Dendritic cell treated with granulocyte-macrophage colony-stimulating factor and Interleukin-4, amounts not matched to agents 40 ng/mL and 50 ng/mL, for 4 days (primary cell): ENCODE data around the gene CBFA2T3.
A peak's percentile ranks its signal among the peaks of the same experiment; 100 is the strongest.

ENCODE experiments used
- H3K27ac Mint-ChIP-seq: one replicate; pipeline ENCODE4 v1.8.0; 2022; ENCODE audit warnings: mild to moderate bottlenecking, mixed read lengths
- H3K27me3 Mint-ChIP-seq: one replicate; pipeline ENCODE4 v1.8.0; 2022; ENCODE audit warnings: mild to moderate bottlenecking, mixed read lengths
- H3K36me3 Mint-ChIP-seq: one replicate; pipeline ENCODE4 v1.8.0; 2022; ENCODE audit warnings: low read depth, mixed read lengths
- H3K4me1 Mint-ChIP-seq: one replicate; pipeline ENCODE4 v1.8.0; 2022; ENCODE audit warnings: low read depth, mixed read lengths
- H3K4me3 Mint-ChIP-seq: one replicate; pipeline ENCODE4 v1.8.0; 2022; ENCODE audit warnings: mild to moderate bottlenecking, moderate library complexity, mixed read lengths
- H3K9me3 Mint-ChIP-seq: one replicate; pipeline ENCODE4 v1.8.0; 2022; ENCODE audit warnings: mixed read lengths
- intact Hi-C: fragments of 100-400 bp; cut with micrococcal nuclease; formaldehyde crosslinking; loops from one replicate; pipeline ENCODE4 v1.15.0; 2022

Gene CBFA2T3

DNA sequence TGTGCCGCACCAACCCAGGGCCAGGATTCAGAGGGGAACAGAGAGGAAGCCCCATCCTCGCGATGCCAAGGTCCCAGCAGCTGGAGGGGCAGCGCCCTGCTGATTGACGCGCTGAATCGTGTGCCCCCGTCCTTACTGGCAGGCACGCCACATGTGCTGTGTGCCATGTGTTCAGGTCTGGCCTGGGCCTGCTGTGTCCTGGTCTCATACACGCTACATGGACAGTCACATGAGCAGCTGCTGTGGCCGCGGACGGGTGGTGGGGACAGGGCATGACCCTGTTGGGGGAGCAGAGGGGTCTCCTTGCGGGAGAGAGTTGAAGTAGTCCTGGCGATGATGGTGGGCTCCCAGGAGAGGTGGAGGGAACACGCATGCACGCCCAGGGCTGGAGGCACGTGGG, 18.0 kb downstream of the CBFA2T3 start:
- peak overlapping the region; percentile 83 for H3K27ac Mint-ChIP-seq
- peaks cover 58% of the 10 kb centered on the region for H3K36me3 Mint-ChIP-seq
- no peaks in the 10 kb centered on the region for H3K9me3 Mint-ChIP-seq
- peaks cover 63% of the 10 kb centered on the region for H3K4me1 Mint-ChIP-seq
- intact Hi-C loops: loop anchor here (2.0 kb wide), 1 partner anchor 18 kb away; the partner anchor contains the start of gene CBFA2T3
- no peak overlapping the region for H3K4me3 Mint-ChIP-seq
- H3K27me3 Mint-ChIP-seq: peaks cover 53% of the 10 kb centered on the region

DNA sequence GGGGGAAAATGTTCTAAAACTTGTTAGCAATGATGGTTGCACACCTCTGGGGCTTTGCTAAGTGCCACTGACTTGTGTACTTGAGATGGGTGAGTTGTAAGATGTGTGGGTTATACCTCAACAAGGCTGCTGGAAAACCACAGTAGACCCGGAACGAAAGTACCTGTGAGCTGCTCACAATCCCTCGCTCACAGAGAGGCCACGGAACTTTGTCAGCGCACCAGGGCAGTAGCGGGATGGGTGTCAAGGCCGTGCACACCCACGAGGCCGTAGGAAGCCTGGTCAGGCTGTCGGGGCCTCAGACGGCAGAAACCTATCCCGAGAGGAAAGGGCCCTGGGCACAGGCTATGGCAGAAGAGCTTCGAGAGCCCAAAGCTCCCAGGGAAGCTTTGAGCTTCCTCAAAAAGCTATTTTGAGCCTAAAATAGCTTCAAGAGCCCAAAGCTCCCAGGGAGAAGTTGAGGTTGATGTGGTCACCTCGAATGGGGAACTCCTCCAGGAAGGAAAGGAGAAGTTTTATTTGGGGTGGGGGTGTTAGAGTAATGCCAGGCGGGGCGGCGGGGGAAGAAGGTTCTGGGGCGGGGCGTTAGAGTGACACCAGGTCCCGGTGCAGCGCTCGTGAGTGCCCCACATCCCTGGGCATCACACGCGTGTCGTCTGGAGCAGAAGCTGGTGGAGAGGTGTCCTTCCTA, 19.0 kb downstream of the CBFA2T3 start:
- H3K4me1 Mint-ChIP-seq: peaks cover 68% of the 10 kb centered on the region
- peak overlapping the region; percentile 70 for H3K4me3 Mint-ChIP-seq
- H3K27me3 Mint-ChIP-seq: peaks cover 44% of the 10 kb centered on the region
- intact Hi-C loops: loop anchor here (2.0 kb wide), 1 partner anchor 19 kb away; the partner anchor contains the start of gene CBFA2T3
- no peaks in the 10 kb centered on the region for H3K9me3 Mint-ChIP-seq
- peaks cover 48% of the 10 kb centered on the region for H3K36me3 Mint-ChIP-seq
- peak overlapping the region; percentile 83 for H3K27ac Mint-ChIP-seq

DNA sequence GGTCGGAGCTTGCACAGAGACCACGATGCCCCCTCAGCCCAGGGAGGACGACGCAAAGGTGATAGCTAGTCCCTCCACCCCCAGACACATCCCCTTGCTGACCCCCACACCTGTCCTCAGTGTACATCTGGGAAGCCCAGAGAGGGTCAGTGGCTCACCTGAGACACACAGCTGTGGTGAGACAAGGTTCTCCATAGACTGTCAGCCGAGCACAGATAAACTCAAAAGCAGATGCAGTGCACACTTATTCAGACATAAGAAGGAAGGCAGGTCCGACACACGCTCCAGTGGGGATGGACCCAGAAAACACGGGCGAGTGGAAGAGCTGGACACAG, 19.6 kb downstream of the CBFA2T3 start:
- Mint-ChIP-seq H3K27me3 (peaks cover 40% of the 10 kb centered on the region), H3K4me3 (peak overlapping the region; percentile 70), H3K27ac (peak overlapping the region; percentile 83), H3K36me3 (peaks cover 42% of the 10 kb centered on the region), H3K9me3 (no peaks in the 10 kb centered on the region), H3K4me1 (peaks cover 74% of the 10 kb centered on the region)
- intact Hi-C loops: no loop called here

DNA sequence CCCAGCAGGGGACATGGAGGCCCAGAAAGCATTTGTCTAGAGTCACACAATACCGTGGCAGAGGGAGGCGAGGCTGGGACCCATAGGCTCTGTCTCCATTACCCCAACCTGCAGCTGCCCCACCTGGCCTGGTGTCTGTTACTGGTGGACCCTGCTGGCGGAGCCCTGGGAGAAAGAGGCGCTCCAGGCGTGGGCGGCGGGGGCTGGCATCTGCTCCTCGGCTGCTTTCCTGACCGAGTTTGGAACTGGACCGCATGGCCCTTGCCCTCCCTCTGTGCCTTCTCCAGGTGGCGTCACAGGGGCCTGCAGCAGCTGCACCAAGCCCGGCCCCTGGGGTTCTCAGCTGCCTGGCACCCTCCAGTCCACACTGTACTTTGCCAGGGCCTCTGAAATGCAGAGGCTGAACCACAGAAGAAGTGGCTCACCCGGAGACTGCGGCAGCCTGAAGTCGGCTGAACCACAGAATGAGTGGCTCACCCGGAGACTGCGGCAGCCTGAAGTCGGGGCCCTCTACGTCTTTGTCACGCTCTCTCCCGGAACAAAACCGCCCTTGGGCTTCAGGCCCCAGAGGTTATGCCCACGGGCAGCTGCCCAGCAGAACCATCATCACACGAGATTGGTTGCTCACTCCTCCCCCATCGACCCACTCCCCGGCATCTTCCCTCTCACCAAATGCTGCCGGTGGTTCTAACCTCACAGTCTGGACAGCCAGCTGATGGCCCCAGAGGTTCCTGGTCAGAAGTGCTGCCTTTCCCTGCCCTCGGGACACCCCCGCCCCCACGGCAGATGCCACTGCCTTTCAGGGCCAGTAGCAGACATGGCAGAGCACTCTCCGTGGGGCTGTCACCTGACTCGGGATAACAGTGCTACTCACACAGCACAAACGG, 20.2 kb downstream of the CBFA2T3 start:
- intact Hi-C loops: no loop called here
- H3K27me3 Mint-ChIP-seq: peaks cover 35% of the 10 kb centered on the region
- no peaks in the 10 kb centered on the region for H3K9me3 Mint-ChIP-seq
- H3K36me3 Mint-ChIP-seq: peaks cover 37% of the 10 kb centered on the region
- peak overlapping the region; percentile 70 for H3K4me3 Mint-ChIP-seq
- peaks cover 72% of the 10 kb centered on the region for H3K4me1 Mint-ChIP-seq
- H3K27ac Mint-ChIP-seq: peak overlapping the region; percentile 83

DNA sequence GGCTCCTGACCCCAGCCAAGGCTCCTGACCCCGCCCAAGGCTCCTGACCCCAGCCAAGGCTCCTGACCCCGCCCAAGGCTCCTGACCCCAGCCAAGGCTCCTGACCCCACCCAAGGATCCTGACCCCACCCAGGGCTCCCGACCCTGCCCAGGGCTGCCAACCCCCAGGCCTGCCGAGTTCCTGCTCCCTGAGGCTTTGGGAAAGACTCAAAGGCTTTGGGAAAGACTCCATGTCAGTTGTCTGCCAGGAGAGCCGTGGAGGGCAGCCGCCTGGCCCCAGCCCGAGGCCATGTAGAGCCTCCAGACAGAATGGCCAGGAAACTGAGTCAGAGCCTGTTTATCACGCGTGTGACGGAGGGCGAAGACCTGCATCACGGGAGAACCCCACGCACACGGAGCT, 21.1 kb downstream of the CBFA2T3 start:
- Mint-ChIP-seq H3K36me3 (peaks cover 39% of the 10 kb centered on the region), H3K4me3 (peak overlapping the region; percentile 17), H3K4me1 (peaks cover 65% of the 10 kb centered on the region), H3K9me3 (no peaks in the 10 kb centered on the region), H3K27me3 (peaks cover 31% of the 10 kb centered on the region), H3K27ac (peak overlapping the region; percentile 83)
- intact Hi-C loops: no loop called here

DNA sequence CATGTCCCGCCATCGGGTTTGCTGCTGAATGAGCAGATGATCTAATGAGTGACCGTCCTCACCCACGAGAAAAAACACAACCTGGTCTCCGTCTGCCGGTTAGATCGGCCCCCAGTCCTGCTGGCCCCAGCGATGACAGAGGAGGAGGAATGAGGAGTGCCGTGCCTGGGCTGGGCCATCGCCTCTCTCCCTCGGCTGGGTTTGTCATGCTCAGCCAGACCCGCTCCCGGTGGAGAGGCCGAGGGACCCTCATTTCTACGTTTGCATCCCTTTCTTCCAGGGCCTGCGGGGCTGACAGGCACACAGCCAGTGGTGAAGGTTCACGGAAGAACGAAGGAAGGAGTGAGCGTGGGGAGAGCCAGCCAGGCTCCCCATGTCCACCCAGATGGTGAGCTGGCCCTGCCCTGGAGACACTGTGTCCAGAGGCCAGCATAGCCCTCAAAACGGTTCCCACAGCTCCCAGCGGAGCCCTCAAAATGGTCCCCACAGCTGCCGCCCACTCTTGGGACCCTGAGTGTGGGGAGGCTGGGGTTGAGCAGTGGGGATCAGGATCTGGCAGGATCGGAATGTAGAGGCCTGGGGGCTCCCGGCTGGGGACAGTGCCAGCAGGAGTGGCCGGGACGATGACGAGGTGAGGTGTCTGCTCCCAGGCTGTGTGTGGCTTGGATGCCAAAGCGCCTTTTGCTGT, 23.9 kb downstream of the CBFA2T3 start:
- Mint-ChIP-seq H3K4me3 (no peak overlapping the region), H3K27ac (peak overlapping the region; percentile 9), H3K9me3 (no peaks in the 10 kb centered on the region), H3K4me1 (peaks cover 46% of the 10 kb centered on the region), H3K36me3 (peaks cover 34% of the 10 kb centered on the region), H3K27me3 (peaks cover 21% of the 10 kb centered on the region)
- intact Hi-C loops: no loop called here

DNA sequence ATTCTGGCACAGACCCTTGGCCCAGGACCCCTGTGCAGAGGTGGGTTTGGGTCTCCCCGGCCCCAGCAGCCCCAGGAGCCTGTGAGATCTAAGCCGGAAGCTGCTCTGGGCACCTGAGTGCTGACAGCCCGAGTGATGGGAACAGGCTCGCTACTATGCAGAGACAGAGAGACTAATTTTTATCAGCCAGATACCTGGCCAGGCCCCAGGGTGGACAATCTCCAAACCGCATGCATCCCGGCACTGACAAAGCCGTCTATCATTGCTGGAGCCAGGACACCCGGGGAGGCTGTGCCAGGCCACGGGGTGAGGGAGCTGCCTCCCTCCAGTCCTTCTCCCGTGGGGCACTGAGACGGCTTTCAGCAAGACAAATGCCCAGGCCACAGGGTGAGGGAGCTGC, 25.0 kb downstream of the CBFA2T3 start:
- peaks cover 20% of the 10 kb centered on the region for H3K27me3 Mint-ChIP-seq
- intact Hi-C loops: no loop called here
- no peaks in the 10 kb centered on the region for H3K9me3 Mint-ChIP-seq
- H3K27ac Mint-ChIP-seq: peak overlapping the region; percentile 9
- H3K4me3 Mint-ChIP-seq: no peak overlapping the region
- H3K36me3 Mint-ChIP-seq: peaks cover 31% of the 10 kb centered on the region
- peaks cover 34% of the 10 kb centered on the region for H3K4me1 Mint-ChIP-seq

DNA sequence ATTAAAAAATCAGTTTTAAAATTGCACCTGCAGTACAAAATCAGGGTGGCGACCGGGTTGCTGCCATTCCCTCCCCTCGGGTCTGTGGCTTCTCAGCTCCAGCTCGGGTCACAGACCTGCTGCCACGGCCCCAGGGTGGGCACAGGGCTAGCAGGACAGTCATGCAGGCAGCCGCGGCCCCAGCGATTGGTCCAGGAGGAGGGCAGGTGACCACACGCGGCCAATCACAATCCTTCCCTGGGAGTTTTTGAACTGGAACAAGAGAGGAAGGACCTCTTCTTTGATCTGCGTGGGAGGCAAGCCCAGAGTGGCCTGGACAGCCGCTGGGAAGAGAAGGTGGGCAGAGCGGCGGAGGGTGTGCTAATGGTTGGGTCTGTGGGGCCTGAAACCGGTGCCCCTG, 25.5 kb downstream of the CBFA2T3 start:
- Mint-ChIP-seq H3K27ac (no peak overlapping the region), H3K4me1 (peaks cover 33% of the 10 kb centered on the region)

DNA sequence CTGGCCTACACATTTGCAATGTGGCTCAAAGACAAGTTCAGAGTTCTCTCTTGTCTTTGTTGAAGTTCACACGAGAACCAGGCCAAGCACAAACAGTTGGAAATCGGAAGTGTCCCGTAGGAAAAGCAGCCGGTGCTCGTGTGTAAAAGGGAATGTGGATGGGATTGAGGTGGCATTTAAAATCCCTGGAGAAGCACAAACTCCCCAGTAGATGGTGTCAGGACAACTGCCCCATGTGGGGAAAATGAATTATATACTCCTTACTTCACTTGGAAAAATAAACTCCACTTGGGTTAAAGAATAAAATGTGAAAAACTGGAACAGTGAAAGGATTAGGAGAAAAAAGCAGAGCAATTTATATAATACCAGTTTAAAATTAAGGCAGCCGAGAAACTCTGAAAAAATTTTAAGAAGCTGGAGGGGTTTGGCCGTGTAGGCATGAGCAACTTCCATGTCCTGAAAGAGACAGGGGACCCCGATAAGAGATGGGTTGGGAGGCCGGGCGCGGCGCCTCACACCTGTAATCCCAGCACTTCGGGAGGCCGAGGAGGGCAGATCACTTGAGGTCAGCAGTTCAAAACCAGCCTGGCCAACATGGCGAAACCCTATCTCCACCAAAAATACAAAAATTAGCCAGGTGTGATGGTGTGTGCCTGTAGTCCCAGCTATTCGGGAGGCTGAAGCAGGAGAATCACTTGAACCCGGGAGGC, 28.1 kb downstream of the CBFA2T3 start:
- H3K9me3 Mint-ChIP-seq: no peaks in the 10 kb centered on the region
- intact Hi-C loops: loop anchor here (10.0 kb wide), 1 partner anchor 166 kb away; no protein-coding TSS in a partner anchor
- no peak overlapping the region for H3K4me3 Mint-ChIP-seq
- peaks cover 35% of the 10 kb centered on the region for H3K27me3 Mint-ChIP-seq
- H3K4me1 Mint-ChIP-seq: peaks cover 42% of the 10 kb centered on the region
- peaks cover 29% of the 10 kb centered on the region for H3K36me3 Mint-ChIP-seq
- H3K27ac Mint-ChIP-seq: no peak overlapping the region

More for the DNA sequence above, 25.5 kb downstream of the CBFA2T3 start:
- no peaks in the 10 kb centered on the region for H3K9me3 Mint-ChIP-seq
- intact Hi-C loops: no loop called here
- no peak overlapping the region for H3K4me3 Mint-ChIP-seq
- peaks cover 21% of the 10 kb centered on the region for H3K27me3 Mint-ChIP-seq
- peaks cover 29% of the 10 kb centered on the region for H3K36me3 Mint-ChIP-seq

DNA sequence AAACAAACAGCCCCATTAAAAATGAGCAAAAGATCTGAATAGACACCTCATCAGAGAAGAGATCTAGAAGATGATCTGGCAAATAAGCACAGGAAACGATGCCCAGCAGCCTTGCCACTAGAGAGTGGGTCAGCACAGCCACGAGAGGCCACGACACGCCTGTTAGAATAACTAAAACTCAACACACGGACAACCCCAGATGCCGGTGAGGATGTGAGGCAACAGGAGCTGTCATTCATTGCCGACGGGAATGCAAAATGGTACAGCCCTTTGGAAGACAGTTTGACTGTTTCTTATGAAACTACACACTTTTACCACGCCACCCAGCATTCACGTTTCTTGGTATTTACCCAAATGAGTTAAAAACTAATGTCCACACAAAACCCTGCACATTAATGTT, 31.5 kb downstream of the CBFA2T3 start:
- Mint-ChIP-seq H3K4me1 (peaks cover 36% of the 10 kb centered on the region), H3K27me3 (peaks cover 47% of the 10 kb centered on the region), H3K4me3 (no peak overlapping the region), H3K27ac (no peak overlapping the region), H3K36me3 (peaks cover 25% of the 10 kb centered on the region), H3K9me3 (no peaks in the 10 kb centered on the region)
- intact Hi-C loops: loop anchor here (10.0 kb wide), 1 partner anchor 169 kb away; no protein-coding TSS in a partner anchor

DNA sequence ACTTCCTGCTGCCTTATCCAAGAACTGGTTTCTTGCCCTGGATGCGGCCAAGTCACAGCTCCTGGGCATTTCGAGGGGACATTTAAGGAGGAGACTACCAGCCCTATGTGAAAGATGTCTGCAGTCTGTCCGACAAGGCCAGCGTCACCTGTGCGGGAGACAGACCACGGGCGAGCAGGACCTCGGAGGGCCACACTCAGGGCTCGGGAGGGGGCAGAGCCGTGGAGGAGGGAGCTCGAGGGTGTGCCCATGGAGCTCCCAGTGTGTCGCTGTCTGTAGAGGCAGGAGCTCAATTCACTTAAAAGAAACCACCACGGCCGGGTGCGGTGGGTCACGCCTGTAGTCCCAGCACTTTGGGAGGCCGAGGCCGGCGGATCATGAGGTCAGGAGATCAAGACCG, 33.3 kb downstream of the CBFA2T3 start:
- Mint-ChIP-seq H3K36me3 (peaks cover 17% of the 10 kb centered on the region), H3K27ac (no peak overlapping the region), H3K4me1 (peaks cover 47% of the 10 kb centered on the region), H3K9me3 (no peaks in the 10 kb centered on the region), H3K27me3 (peaks cover 56% of the 10 kb centered on the region), H3K4me3 (no peak overlapping the region)
- intact Hi-C loops: loop anchor here (5.0 to 10.0 kb wide), 2 partner anchors 171 to 224 kb away; no protein-coding TSS in a partner anchor

DNA sequence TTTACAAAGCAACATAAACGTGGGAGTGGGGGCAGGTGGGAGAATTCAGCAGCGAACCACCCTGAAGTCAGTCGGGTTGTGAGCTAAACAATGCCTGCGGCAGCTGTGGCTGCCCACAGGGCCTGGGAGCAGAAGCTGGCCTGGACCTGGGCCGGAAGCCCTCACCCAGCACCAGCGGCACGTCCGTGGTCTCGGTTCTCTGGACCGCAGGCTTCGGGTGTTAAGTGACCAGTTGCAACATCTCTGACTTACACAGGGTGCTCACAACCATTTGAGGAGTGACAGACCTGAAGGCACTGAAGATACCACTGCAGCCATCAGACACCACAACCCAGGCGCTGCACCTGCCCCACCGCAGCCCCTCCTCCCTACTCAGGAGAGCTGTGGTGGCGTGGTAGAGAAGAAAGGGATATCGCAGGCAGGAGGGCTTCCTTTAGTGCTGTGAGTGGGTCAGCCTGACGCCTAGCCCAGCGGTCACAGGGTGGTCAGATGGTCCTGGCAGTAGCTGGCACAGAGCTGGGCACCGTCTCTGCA, 33.8 kb downstream of the CBFA2T3 start:
- peaks cover 52% of the 10 kb centered on the region for H3K27me3 Mint-ChIP-seq
- no peaks in the 10 kb centered on the region for H3K9me3 Mint-ChIP-seq
- intact Hi-C loops: loop anchor here (5.0 to 10.0 kb wide), 2 partner anchors 172 to 224 kb away; no protein-coding TSS in a partner anchor
- H3K27ac Mint-ChIP-seq: no peak overlapping the region
- no peak overlapping the region for H3K4me3 Mint-ChIP-seq
- peaks cover 12% of the 10 kb centered on the region for H3K36me3 Mint-ChIP-seq
- peaks cover 49% of the 10 kb centered on the region for H3K4me1 Mint-ChIP-seq
